GM19238 (cell line): ENCODE measurements around the gene ZDHHC23.

Source experiments
- DNase-seq: peaks from one replicate; pipeline ENCODE4 v3.0.0; 2011; ENCODE audit warnings: low spot score; ENCODE audit not compliant: insufficient read length

The ZDHHC23 gene

GRCh38 chr3:113947372-113948014, at the start of gene ZDHHC23:
TSS of gene ZDHHC23 (plus strand) at chr3:113948013. CDS start at chr3:113948803, 790 bp downstream.
- DNase-seq, result peak; percentile 66

- no peak for DNase-seq
Measured at GRCh38 chr3:113898892-113899291, 48.9 kb upstream of the ZDHHC23 start.

- DNase-seq, result no peak
Measured at GRCh38 chr3:113906568-113907140, 41.2 kb upstream of the ZDHHC23 start.

- no peak for DNase-seq
Measured at GRCh38 chr3:113908133-113908532, 39.7 kb upstream of the ZDHHC23 start.

- DNase-seq, result no peak
Measured at GRCh38 chr3:113910966-113911365, 36.8 kb upstream of the ZDHHC23 start.

GRCh38 chr3:113912552-113913236, 35.1 kb upstream of the ZDHHC23 start:
- DNase-seq, result peak; percentile 8

GRCh38 chr3:113914646-113915045, 33.2 kb upstream of the ZDHHC23 start:
- no peak for DNase-seq

GRCh38 chr3:113927556-113927955, 20.3 kb upstream of the ZDHHC23 start:
- no peak for DNase-seq

GRCh38 chr3:113946831-113947230, 982 bp upstream of the ZDHHC23 start:
- DNase-seq, result no peak

- peak; percentile 50 for DNase-seq
Measured at GRCh38 chr3:113948015-113948917, 453 bp downstream of the ZDHHC23 start.

- DNase-seq, result no peak
Measured at GRCh38 chr3:113952921-113953320, 5.1 kb downstream of the ZDHHC23 start.

GRCh38 chr3:113953677-113954076, 5.9 kb downstream of the ZDHHC23 start:
- DNase-seq, result no peak

GRCh38 chr3:113954091-113954685, 6.4 kb downstream of the ZDHHC23 start:
- DNase-seq, result no peak

GRCh38 chr3:113963879-113964278, 16.1 kb downstream of the ZDHHC23 start:
- DNase-seq, result no peak

GRCh38 chr3:113966172-113966571, 18.4 kb downstream of the ZDHHC23 start:
- no peak for DNase-seq

GRCh38 chr3:113968986-113969385, 21.2 kb downstream of the ZDHHC23 start:
- DNase-seq, result no peak

GRCh38 chr3:113977822-113978221, 30.0 kb downstream of the ZDHHC23 start:
- no peak for DNase-seq

GRCh38 chr3:113979916-113980315, 32.1 kb downstream of the ZDHHC23 start:
- no peak for DNase-seq

- no peak for DNase-seq
Measured at GRCh38 chr3:113981803-113982202, 34.0 kb downstream of the ZDHHC23 start.

- no peak for DNase-seq
Measured at GRCh38 chr3:113983544-113983943, 35.7 kb downstream of the ZDHHC23 start.

- DNase-seq, result no peak
Measured at GRCh38 chr3:113985541-113985940, 37.7 kb downstream of the ZDHHC23 start.
